ENCODE results near the gene TRAPPC6A. TPM values are rescaled to one million over a fixed set of nuclear protein-coding genes. Genes with fewer than 3 reads are reported as not detected.

TRAPPC6A gene
- total RNA-seq, 1 donor from 2014 or later = 29.4 TPM

GRCh38 chr19:45159210-45159970, 18.6 kb downstream of the TRAPPC6A start:
- Mint-ChIP-seq H3K36me3 (ENCODE audit: unreplicated experiment) (no peaks in the 10 kb centered on the region), H3K27me3 (ENCODE audit: unreplicated experiment) (no peaks in the 10 kb centered on the region), H3K4me3 (ENCODE audit: unreplicated experiment) (no peak overlapping the region), H3K4me1 (ENCODE audit: unreplicated experiment) (peaks cover 5% of the 10 kb centered on the region), H3K27ac (ENCODE audit: unreplicated experiment) (no peak overlapping the region), H3K9me3 (ENCODE audit: unreplicated experiment) (no peaks in the 10 kb centered on the region)
- TF ChIP-seq, protein P1, sequence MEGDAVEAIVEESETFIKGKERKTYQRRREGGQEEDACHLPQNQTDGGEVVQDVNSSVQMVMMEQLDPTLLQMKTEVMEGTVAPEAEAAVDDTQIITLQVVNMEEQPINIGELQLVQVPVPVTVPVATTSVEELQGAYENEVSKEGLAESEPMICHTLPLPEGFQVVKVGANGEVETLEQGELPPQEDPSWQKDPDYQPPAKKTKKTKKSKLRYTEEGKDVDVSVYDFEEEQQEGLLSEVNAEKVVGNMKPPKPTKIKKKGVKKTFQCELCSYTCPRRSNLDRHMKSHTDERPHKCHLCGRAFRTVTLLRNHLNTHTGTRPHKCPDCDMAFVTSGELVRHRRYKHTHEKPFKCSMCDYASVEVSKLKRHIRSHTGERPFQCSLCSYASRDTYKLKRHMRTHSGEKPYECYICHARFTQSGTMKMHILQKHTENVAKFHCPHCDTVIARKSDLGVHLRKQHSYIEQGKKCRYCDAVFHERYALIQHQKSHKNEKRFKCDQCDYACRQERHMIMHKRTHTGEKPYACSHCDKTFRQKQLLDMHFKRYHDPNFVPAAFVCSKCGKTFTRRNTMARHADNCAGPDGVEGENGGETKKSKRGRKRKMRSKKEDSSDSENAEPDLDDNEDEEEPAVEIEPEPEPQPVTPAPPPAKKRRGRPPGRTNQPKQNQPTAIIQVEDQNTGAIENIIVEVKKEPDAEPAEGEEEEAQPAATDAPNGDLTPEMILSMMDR (IDR thresholded peaks at IDR 0.05) = no peak
- DNase-seq (ENCODE audit: extremely low spot score, unreplicated experiment) = no peak

- Mint-ChIP-seq H3K4me1 (ENCODE audit: unreplicated experiment) (peaks cover 12% of the 10 kb centered on the region), H3K27ac (ENCODE audit: unreplicated experiment) (no peak overlapping the region), H3K9me3 (ENCODE audit: unreplicated experiment) (no peaks in the 10 kb centered on the region), H3K4me3 (ENCODE audit: unreplicated experiment) (no peak overlapping the region), H3K36me3 (ENCODE audit: unreplicated experiment) (no peaks in the 10 kb centered on the region), H3K27me3 (ENCODE audit: unreplicated experiment) (no peaks in the 10 kb centered on the region)
- no peak for DNase-seq (ENCODE audit: extremely low spot score, unreplicated experiment)
- TF ChIP-seq, protein P1 (IDR thresholded peaks at IDR 0.05) = no peak
Observed at GRCh38 chr19:45158503-45159209, 19.4 kb downstream of the TRAPPC6A start.

- TF ChIP-seq, protein P1 (IDR thresholded peaks at IDR 0.05) = no peak
- Mint-ChIP-seq H3K27ac (ENCODE audit: unreplicated experiment) (no peak overlapping the region), H3K4me3 (ENCODE audit: unreplicated experiment) (no peak overlapping the region), H3K4me1 (ENCODE audit: unreplicated experiment) (peaks cover 13% of the 10 kb centered on the region), H3K9me3 (ENCODE audit: unreplicated experiment) (no peaks in the 10 kb centered on the region), H3K27me3 (ENCODE audit: unreplicated experiment) (no peaks in the 10 kb centered on the region), H3K36me3 (ENCODE audit: unreplicated experiment) (no peaks in the 10 kb centered on the region)
- no peak for DNase-seq (ENCODE audit: extremely low spot score, unreplicated experiment)
Observed at GRCh38 chr19:45156751-45157150, 21.3 kb downstream of the TRAPPC6A start.

DNA sequence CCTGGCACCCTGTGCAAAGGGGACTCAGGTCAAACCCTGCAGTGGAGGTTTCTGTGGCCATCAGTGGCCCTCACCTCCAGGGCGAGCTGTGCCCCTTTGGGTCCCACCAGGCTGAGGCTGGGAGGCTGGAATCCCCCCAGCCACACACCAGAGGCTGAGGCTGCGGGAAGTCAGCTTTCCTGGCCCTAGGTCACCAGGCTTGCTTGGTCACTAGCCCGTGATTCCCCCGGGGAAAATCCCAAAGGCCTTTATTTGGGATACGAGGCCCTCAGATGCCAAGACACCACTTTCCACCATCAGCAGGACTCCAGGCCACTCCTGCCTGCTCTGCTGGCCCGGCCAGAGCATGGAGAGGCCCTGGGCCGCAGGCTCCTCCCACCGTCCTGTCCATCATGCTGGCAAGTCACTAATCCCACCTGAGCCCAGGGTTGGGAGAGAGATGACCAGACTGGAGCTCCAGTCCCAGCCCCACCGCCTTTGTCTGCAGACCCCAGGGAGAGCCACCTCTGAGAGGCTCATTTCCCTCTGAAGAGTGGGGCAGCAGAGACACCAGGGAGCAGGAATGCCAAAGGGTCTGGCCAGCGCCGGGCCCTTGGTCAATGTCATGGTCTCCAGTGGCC, 21.9 kb downstream of the TRAPPC6A start:
- H3K9me3 Mint-ChIP-seq (ENCODE audit: unreplicated experiment) = no peaks in the 10 kb centered on the region
- no peak overlapping the region for H3K4me3 Mint-ChIP-seq (ENCODE audit: unreplicated experiment)
- no peak overlapping the region for H3K27ac Mint-ChIP-seq (ENCODE audit: unreplicated experiment)
- DNase-seq (ENCODE audit: extremely low spot score, unreplicated experiment) = no peak
- TF ChIP-seq, protein P1 (IDR thresholded peaks at IDR 0.05) = no peak
- H3K36me3 Mint-ChIP-seq (ENCODE audit: unreplicated experiment) = no peaks in the 10 kb centered on the region
- peaks cover 12% of the 10 kb centered on the region for H3K4me1 Mint-ChIP-seq (ENCODE audit: unreplicated experiment)
- H3K27me3 Mint-ChIP-seq (ENCODE audit: unreplicated experiment) = no peaks in the 10 kb centered on the region
